ENCODE data around the gene FRMD8.
A peak's percentile ranks its signal among the peaks of the same experiment; 100 is the strongest.

Gene FRMD8, protein sequence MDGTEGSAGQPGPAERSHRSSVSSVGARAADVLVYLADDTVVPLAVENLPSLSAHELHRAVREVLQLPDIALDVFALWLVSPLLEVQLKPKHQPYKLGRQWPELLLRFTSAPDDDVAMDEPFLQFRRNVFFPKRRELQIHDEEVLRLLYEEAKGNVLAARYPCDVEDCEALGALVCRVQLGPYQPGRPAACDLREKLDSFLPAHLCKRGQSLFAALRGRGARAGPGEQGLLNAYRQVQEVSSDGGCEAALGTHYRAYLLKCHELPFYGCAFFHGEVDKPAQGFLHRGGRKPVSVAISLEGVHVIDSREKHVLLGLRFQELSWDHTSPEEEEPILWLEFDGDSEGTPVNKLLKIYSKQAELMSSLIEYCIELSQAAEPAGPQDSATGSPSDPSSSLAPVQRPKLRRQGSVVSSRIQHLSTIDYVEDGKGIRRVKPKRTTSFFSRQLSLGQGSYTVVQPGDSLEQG

DNA sequence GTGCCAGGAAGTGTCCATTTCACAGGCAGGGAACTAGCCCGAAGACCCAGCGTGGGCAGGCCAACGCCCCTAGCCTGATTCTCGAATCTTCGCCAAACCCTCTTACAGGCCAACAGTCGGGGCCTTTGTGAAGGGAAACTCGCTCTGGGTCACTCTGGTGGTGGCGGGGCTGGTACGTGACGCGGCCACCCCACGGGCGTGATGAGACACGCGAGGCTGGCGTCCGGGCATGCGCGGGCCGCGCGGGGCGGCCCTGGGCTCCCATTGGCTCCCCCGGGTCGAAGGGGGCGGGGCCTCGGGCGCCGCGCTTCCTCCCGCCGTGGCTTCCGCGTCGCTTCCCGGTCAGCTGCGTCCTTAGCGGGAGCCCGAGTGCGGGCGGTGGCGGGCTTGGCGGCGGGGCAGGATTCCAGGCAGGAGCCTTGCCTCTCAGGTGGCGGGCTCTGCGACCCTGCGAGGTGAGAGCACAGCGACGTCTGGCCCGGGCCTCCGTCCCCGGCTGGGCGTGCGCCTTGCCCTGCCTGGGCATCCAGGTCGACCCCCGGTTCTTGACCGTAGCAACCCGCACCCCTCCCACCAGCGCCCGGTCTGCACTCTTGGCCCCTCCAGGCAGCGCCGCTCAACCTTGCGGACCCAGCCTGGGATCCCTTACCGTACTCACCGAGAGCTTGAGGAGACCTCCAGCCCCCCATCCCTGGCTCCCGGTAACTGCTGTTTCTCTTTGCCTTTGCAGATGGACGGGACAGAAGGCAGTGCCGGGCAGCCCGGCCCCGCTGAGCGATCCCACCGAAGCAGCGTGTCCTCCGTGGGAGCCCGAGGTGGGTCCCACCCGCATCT is at the start of gene FRMD8:
TSS of gene FRMD8 (plus strand) at position 331 of the 834 bp plus-strand sequence. CDS start at position 731, 400 bp downstream.
- no peak for DNase-seq (ENCODE audit: low read depth, low spot score)

DNA sequence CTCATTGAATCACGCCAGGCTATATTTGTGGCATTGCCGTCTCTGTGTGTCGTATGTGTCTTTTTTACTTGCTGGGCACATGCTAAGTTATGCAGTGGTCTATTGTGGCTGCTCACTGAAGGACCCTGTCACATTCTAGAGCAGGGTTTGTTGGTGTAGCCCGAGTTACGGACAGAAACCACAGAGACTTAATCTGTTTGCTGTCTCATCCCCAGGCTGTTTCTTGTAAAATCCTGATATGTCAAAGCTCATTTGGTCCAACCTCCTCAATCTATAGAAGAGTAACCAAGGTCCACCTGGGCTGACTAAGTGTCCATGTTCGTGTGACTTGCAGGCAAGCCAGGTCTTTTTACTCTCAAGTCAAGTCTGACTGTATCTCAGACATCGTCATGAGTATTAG is 47.8 kb upstream of the FRMD8 start:
- no peak for DNase-seq (ENCODE audit: low read depth, low spot score)

DNA sequence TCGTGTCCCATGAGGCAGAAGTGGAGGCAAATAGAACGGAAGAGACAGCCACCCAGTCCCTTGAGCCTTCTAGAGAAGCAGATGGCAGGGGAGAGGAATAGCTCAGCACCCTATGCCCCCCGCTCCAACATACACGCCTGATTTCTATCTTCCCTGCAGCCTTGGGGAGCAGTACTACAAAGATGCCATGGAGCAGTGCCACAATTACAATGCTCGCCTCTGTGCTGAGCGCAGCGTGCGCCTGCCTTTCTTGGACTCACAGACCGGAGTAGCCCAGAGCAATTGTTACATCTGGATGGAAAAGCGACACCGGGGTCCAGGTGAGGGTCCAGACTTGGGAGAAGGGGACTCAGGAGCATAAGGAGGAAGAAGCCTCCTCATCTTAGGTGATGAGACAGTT is 46.2 kb upstream of the FRMD8 start:
- DNase-seq (ENCODE audit: low read depth, low spot score): no peak

DNA sequence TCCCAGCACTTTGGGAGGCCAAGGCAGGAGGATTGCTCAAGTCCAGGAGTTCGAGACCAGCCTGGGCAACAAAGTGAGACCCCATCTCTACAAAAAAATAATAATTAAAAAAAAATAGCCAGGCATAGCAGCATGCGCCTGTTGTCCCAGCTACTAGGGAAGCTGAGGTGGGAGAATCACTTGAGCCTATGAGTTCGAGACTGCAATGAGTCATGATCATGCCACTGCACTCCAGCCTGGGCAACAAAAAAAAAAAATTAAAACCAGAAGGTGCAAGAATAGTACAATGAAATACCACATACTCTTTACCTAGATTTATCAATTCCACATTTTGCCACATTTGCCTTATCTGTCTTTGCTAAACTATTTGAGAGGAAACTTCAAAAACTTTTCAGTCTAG is 44.6 kb upstream of the FRMD8 start:
- no peak for DNase-seq (ENCODE audit: low read depth, low spot score)

DNA sequence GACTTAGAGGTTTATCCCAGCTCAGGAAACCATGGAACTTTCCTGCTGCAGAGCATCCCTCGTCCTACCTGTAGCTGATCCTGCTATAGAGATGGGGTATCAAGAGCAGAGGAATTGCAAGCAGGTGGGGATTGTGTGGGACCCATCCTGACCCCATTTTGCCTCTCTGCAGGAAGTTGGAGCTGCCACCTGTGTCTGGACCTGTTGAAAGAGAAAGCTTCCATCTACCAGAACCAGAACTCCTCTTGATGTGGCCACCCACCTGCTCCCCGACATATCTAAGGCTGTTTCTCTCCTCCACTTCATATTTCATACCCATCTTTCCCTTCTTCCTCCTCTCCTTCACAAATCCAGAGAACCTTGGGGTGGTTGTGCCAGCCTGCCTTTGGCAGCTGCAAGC is 34.9 kb upstream of the FRMD8 start:
- no peak for DNase-seq (ENCODE audit: low read depth, low spot score)

DNA sequence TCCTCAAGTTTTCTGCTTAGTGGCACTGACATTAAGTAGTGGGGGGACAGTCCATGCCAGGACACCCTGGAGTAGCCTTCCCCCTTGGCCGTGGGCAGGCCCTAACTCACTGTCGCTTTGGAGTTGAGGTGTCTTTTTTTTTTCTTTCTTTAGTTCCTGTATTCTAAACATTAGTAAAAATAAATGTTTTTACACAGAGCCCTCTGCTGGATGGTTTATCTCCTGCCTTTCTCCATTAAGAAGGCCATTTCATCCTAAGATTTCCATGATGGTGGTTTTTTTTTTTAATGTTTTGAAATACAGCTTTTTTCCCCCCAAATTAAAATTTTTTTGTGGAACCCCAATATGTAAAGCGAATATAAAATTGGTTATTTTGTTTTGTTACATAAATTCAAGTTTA is 33.7 kb upstream of the FRMD8 start:
- no peak for DNase-seq (ENCODE audit: low read depth, low spot score)

DNA sequence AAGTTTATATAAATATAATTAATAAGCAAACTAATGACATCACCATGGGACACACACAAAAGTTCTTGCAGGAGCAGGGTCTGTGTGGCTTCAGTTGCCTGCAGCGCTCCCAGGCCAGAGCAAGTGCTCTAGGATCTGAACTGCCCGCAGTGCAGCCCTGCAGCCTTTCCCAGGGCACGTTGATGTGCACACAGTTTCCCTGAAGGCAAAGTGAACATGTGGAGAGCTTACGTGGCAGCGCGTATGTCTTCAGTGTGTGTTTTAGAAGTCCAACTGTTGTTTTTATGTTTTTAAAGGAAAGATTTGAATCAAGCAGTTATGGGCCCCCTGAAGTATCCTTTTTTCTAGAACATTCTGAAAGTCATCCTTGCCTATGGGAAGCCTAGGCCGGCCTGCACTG is 33.1 kb upstream of the FRMD8 start:
- no peak for DNase-seq (ENCODE audit: low read depth, low spot score)

DNA sequence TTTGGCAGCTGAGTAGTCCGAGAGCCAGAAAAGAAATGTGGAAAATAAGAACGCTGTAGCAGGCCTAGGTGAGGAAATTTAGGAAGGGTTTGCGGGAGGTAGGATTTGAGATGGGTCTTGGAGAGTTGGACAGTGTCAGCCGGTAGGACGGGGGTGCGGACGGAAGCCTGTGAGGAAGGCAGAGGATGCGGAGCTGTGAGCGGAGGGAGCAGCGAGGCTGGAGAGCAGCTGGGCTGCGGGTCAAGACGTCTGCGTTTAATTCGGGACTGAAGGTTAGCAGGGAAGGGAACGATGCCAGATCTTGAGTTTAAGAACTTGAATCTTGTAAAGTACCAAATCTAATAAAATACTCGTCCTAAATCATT is 32.6 kb upstream of the FRMD8 start:
- DNase-seq (ENCODE audit: low read depth, low spot score): no peak

DNA sequence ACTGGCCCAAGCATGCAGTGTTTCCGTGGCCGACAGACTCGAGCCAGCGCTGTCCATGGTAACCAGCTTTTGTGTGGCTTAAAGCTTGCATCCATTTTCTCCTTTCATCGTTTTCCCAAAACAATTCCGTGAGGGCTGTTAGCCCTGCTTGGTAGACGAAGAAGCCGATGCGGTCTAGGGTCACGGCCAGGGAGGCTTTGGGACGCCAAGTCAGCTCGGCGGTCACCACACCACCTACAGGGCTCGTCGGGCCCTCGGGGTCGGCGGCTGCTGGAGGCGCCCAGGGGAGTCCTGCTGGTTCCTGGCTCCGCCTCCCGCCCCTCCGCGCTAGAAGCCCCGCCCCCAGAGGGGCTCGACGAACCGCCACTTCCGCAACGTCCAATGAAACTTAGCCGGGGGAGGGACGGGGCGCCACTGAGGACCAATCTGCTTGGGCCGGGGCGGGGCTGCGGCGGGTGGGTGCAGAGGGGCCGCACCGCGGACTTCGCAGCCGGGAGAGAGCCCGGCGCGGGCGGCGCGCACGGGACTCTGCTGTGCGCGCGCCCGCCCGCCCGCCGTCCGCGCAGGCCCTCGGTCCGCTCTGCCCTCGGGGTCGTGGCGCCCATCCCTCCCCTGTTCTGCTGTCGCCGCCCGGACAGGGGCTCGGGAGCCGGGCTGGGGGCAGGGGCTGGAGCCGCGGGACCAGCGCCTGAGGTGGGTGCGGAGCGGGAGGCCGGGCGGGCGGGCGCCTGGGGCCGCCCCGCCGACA is 32.0 kb upstream of the FRMD8 start, which contains the start of gene TIGD3:
TSS of gene TIGD3 (plus strand) at position 487 of the 748 bp plus-strand sequence. CDS start 1,058 bp downstream, outside the sequence.
- peak; percentile 69 for DNase-seq (ENCODE audit: low read depth, low spot score)

DNA sequence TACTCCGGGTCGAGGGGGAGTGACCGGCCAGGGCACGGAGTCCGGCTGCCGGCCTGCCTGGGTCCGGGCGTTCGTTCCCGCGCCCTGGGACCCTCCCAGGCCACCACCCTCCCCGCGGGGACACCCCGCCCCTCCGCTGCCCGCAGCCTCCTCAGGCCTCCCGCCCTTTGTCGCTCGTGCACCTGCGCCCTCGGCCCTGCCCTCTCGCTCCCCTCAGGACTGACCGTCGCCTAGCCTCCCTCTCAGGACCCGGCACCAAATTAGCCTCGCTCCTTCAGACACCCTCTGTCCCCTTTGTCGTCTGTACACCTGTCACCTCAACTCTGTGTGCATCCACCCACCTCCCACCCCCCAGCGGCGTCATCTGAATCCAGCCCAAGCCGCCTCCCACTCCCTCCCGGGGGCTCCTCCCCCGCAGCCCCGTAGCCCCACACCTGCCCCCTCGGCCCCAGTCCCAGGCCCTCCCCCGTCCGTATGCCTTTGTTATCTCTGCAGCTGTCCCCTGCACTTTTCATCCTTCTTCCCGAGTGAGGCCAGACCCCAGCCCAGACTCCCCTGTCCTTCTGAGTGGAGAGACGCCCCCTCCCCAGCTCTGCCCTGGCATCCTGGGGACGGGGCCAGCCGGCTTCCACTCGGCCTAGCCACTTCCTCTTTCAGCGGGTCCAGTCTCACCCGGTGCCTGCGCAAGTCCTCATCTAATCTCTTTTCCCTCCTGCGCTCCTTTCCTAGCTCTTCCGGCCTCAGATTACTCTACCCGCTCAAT is 31.2 kb upstream of the FRMD8 start:
- no peak for DNase-seq (ENCODE audit: low read depth, low spot score)

DNA sequence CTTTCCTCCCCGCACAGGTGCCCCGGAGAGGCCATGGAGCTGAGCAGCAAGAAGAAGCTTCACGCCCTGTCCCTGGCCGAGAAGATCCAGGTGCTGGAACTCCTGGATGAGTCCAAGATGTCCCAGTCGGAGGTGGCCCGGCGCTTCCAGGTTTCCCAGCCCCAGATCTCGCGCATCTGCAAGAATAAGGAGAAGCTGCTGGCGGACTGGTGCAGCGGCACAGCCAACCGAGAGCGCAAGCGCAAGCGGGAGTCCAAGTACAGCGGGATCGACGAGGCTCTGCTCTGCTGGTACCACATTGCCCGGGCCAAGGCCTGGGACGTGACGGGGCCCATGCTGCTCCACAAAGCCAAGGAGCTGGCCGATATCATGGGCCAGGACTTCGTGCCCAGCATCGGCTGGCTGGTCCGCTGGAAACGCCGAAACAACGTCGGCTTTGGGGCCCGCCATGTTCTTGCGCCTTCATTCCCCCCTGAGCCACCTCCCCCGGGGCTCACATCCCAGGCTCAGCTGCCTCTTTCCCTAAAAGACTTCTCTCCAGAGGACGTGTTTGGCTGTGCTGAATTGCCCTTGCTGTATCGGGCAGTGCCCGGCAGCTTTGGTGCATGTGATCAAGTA is 30.6 kb upstream of the FRMD8 start:
- no peak for DNase-seq (ENCODE audit: low read depth, low spot score)

DNA sequence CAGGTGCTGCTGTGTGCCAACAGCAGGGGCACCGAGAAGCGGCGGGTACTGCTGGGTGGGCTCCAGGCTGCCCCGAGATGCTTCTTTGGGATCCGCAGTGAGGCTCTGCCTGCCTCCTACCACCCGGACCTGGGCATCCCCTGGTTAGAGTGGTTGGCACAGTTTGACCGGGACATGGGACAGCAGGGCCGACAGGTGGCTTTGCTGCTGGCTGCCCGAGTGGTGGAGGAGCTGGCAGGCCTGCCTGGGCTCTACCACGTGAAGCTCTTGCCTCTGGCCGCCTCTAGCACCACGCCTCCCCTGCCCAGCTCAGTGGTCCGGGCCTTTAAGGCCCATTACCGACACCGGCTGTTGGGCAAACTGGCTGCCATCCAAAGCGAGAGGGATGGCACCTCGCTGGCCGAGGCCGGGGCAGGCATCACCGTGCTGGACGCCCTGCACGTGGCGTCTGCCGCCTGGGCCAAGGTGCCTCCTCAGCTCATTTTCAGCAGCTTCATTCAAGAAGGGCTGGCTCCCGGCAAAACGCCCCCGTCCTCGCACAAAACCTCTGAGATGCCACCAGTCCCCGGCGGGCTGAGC is 30.0 kb upstream of the FRMD8 start:
- no peak for DNase-seq (ENCODE audit: low read depth, low spot score)

DNA sequence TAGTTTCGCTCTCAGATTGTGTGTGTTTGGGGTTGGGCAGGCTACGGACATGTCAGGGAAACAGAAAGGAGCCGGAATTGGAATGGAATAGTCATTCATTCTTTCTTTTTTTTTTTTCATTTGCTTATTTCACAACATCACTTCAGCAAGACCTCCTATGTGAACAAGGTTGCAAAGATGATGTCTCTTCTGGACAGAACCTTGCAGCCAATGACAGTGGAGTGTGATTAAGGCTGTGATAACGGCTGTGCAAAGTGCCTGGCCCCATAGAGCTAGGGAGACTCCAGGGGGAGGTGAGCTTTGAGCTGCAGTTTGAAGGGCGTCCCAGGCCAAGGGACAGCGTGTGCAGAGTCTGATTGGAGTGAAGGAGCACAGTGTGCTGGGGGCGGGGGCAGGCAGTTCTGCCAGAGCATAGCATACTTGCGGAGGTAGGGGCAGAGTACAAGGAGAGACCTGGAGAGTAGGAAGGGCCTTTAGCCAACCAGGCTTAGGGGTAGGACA is 28.5 kb upstream of the FRMD8 start:
- DNase-seq (ENCODE audit: low read depth, low spot score): no peak

DNA sequence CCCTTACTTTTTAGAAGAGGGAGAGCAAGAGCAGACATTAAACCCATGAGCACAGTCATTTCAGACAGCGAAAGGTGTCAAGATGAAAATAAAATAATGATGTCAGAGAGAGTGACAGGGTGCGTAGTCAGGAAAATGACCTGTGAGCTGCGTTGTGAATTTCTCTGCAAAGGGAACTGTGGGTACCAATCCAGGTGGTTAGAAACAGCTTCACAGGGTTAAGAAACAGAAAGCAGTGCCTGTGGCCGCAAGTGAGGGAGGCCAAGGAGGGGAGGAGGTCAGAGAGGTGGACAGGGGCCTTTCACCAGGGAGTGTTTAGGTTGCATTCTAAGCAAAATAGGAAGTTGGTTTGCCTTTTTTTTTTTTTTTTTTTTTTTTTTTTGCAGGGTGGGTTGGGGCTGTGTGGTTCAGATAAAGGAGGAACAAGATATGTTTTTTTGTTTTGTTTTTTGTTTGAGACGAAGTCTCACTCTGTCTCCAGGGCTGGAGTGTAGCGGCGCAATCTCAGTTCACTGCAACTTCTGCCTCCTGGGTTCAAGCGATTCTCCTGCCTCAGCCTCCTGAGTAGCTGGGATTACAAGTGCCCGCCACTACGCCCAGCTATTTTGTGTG is 24.0 kb upstream of the FRMD8 start:
- no peak for DNase-seq (ENCODE audit: low read depth, low spot score)

DNA sequence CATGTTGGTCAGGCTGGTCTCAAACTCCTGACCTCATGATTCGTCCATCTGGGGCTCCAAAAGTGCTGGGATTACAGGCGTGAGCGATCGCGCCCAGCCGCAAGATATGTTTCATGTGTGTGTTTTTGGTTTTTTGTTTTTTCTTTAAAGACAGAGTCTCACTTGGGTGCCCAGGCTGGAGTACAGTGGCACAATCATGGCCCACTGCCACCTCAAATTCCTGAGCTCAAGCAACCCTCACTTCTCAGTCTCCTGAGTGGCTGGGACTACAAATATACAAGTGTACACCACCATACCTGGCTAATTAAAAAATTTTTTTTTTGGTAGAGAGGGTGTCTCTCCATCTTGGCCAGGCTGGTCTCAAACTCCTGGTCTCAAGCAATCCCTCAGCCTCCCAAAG is 23.5 kb upstream of the FRMD8 start:
- DNase-seq (ENCODE audit: low read depth, low spot score): no peak

DNA sequence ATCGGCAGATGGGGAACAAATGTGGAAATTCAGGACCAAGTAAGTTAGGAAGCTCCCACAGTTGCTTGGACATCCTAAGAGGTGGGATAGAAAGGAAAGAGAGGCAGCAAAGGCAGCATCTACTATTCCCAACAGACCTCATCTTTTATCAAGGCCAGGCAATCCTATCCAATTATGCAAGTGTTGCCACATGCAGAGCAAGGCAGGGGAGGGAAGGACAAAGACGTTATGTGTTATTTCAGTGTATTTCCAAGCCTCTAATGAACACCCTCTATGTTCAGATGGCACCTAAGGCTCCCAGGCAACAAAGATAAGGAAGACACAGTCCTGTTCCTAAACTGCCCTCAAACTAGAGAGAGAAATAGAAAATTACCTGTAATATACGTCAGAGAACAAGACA is 22.7 kb upstream of the FRMD8 start:
- DNase-seq (ENCODE audit: low read depth, low spot score): no peak

DNA sequence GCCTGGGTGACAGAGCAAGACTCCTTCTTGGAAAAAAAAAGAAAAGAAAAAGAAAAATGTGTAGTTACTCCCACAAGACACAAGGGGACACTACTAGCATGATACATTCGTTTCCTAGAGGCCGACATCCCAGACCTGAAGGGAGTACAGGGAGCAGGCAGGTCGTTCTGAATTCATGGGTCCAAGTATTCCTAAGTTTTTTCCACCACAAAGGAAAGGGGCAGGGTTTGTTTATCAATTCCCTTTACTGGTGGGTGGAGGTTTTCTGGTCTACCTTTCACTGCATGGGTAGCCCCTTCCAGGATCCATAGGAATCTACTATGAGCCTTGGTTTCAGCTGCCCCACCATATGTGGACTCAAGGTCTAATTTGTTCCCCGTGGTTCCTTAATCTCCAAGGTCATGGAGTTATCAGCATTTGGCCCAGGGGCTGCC is 20.1 kb upstream of the FRMD8 start:
- peak; percentile 57 for DNase-seq (ENCODE audit: low read depth, low spot score)

DNA sequence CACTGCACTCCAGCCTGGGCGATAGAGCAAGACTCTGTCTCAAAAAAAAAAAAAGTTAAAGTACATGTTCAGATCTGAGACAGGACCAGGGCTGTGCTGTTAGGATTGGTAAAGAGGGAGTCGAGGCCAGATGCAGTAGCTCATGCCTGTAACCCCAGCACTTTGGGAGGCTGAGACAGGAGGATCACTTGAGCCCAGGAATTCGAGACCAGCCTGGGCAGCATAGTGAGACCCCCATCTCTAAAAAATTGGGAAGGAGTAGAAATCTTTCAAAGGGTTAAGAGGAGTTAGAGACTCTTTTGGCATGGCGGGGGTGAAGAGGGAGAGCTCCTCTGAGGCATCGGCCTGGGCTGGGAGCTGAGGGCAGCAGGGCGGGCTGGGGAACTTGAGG is 15.8 kb upstream of the FRMD8 start:
- no peak for DNase-seq (ENCODE audit: low read depth, low spot score)

DNA sequence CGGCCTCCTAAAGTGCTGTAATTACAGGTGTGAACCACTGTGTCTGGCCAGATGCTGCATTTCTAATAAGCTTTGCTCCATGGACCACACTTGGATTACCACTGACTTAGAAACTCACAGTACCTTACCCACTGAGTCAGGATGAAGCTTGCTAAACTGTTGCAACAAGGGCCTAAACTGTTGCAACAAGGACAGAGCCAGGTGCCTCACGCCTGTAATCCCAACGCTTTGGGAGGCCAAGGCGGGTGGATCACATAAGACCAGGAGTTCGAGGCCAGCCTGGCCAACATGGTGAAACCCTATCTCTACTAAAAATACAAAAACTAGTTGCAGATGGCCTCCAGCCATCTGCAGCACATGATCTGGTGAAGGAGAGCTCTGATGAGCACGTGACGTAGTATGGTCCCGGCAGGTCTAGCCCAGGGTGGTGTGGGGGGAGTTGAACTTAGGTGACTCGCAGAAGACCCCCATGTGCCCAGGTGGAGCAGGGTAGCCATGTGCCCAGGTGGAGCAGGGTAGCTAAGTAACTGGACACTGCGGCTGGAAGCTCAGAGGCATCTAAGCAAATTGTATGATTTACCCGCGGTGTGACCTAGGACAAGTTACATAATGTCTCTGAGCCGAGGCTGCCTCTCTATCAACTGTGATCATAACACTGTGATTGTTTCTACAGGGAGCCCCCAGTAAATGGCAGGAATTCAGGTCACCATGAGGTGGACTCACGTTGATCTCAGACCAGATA is 12.4 kb upstream of the FRMD8 start:
- no peak for DNase-seq (ENCODE audit: low read depth, low spot score)
